GM18526 (cell line): ENCODE results near the gene SRGAP1.

Source experiments
- POLR2A ChIP-seq: IDR thresholded peaks from 3 replicates; pipeline ENCODE4 v1.6.1; 2011; ENCODE audit not compliant: insufficient read length; ENCODE audit errors: extremely low read depth

The SRGAP1 gene

GRCh38 chr12:63955831-63956666 lies 111.5 kb downstream of the SRGAP1 start:
- TF ChIP-seq POLR2A = no peak

GRCh38 chr12:63957496-63957895 lies 113.0 kb downstream of the SRGAP1 start:
- TF ChIP-seq POLR2A = no peak

- TF ChIP-seq POLR2A = no peak
Measured at GRCh38 chr12:63958876-63959580, 114.5 kb downstream of the SRGAP1 start.

GRCh38 chr12:63961048-63961447 lies 116.5 kb downstream of the SRGAP1 start:
- TF ChIP-seq POLR2A = no peak

- no peak for TF ChIP-seq POLR2A
Measured at GRCh38 chr12:63961543-63961942, 117.0 kb downstream of the SRGAP1 start.

GRCh38 chr12:63963868-63964267 lies 119.4 kb downstream of the SRGAP1 start:
- TF ChIP-seq POLR2A = no peak

- TF ChIP-seq POLR2A = no peak
Measured at GRCh38 chr12:63964301-63964700, 119.8 kb downstream of the SRGAP1 start.

GRCh38 chr12:63965936-63966605 lies 121.6 kb downstream of the SRGAP1 start:
- no peak for TF ChIP-seq POLR2A

GRCh38 chr12:63966606-63966975 lies 122.1 kb downstream of the SRGAP1 start:
- TF ChIP-seq POLR2A = no peak

- TF ChIP-seq POLR2A = no peak
Measured at GRCh38 chr12:63967358-63968145, 123.1 kb downstream of the SRGAP1 start.

- TF ChIP-seq POLR2A = no peak
Measured at GRCh38 chr12:63968673-63969072, 124.2 kb downstream of the SRGAP1 start.

GRCh38 chr12:63976902-63977395 lies 132.4 kb downstream of the SRGAP1 start:
- no peak for TF ChIP-seq POLR2A

- no peak for TF ChIP-seq POLR2A
Measured at GRCh38 chr12:63977441-63977840, 132.9 kb downstream of the SRGAP1 start.

GRCh38 chr12:63978519-63978918 lies 134.0 kb downstream of the SRGAP1 start:
- TF ChIP-seq POLR2A = no peak

- no peak for TF ChIP-seq POLR2A
Measured at GRCh38 chr12:63980211-63980610, 135.7 kb downstream of the SRGAP1 start.
